A172 (cell line): Measurements from ENCODE around the gene FPR2. TPM values are rescaled to one million over a fixed set of nuclear protein-coding genes. Genes with fewer than 3 reads are reported as not detected.
A peak's percentile ranks its signal among the peaks of the same experiment; 100 is the strongest.
"Not testable (repeated sequence)": the region's sequence is repeated elsewhere in the genome, so short reads cannot be mapped to it uniquely, and the experiment has no call there.

Experiments used
- DNase-seq: peaks from one replicate; pipeline ENCODE4 v3.0.0-alpha.2; 2015; ENCODE audit warnings: low spot score
- total RNA-seq: library from RNA; depleted of rRNA; stranded (reverse); fragments of >200 nt; shearing (Covaris generic); gene quantifications from 2 replicates; pipeline ENCODE4 v1.2.3, GENCODE V29; 2014; rRNA removed

FPR2 gene
- total RNA-seq, 1 experiment from 2014 or later: not detected

DNA sequence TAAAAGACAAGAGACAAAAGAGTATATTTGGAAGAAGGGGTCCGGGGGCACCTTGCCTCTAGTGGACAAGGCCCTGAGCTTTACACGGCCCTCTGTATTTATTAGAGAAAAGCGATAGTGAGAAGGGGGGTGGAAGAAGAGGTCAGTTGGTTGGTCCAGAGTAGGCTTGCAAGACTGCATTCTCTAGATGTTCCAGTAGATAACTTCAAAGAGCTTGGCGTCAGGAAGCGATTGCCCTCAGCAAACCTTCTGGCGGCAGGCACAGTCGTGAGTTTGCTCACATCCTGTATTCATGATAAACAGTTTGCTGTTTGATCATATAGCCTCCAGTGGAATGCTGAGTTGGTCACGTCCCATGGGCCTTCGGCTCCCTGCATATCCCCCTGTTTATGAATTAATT lies 43.8 kb downstream of the FPR2 start:
- not testable (repeated sequence) for DNase-seq

DNA sequence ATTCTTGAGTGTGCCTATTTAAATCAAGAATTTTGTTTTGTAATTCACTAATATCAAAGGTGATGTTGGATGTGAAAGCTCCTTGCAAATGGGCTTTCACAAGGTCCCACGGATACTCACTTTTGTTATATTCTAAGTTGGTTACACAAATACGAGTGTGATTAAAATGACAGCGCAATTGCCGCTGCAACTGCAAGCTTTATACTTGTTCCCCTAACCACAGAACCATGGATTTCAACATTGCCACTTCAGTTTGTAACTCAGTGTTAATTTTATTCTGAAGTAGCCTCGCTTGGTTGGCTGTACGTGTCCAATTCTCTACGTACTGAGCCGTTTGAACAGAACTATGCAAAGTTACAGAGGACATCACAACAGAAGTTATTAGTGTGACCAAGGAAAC lies 44.4 kb downstream of the FPR2 start:
- DNase-seq: not testable (repeated sequence)

DNA sequence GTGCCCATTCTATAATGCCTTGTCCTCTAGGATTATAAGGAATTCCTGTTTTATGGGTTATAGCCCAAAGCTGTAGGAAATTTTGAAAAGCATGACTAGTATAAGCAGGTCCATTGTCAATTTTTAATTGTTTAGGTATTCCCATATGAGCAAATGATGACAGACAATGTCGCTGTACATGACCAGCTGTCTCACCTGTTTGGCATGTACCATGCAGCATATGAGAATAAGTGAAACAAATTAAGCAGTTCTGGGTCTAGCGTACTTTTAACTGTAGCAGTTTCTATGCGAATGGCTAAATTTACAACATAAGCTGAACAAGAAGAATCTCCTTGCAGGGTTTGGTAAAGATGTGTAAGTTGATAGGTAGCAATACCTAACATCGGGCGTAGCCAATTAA lies 45.6 kb downstream of the FPR2 start:
- DNase-seq: not testable (repeated sequence)

GRCh38 chr19:51807111-51807701 lies 46.2 kb downstream of the FPR2 start:
- peak; percentile 20 for DNase-seq

DNA sequence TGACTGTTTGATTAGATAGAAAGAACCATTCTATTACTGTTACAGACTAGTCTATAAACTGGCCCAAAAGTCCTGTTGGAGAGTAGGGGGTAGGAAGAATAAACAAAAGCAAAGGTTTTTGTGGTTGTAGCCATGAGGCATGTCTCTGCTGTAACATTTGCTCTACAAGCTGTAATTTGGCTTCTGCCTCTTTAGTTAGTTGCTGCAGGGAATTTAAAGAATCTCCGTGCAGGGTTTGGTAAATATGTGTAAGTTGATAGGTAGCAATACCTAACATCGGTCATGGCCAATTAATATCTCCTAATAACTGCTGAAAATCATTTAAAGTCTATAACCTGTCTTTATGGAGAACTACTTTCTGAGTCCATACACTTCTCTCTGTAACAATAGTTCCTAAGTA lies 46.9 kb downstream of the FPR2 start:
- DNase-seq: no peak

- DNase-seq: peak; percentile 31
Measured at GRCh38 chr19:51808333-51808986, 47.5 kb downstream of the FPR2 start.

- DNase-seq: no peak
Measured at GRCh38 chr19:51809787-51810186, 48.8 kb downstream of the FPR2 start.

DNA sequence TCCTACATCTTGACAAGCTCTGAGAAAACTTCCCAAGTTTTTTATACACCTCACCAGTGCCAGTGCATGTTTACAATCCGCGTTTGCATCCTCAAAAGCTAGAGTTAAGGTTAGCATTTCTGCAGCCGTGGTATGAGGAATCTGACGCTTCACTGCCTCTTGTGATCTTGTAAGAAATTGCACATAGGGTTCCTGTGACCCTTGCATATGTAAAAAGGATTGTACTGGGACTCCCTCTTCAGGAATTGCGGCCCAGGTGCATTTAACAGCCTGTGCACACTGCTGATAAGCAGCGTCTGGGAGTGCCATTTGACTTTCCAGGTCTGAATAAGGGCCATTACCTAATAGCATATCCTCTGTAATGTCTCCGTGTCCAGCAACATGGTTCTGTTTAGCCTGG lies 49.2 kb downstream of the FPR2 start:
- DNase-seq: peak; percentile 27

- DNase-seq: no peak
Measured at GRCh38 chr19:51811344-51811743, 50.4 kb downstream of the FPR2 start.

DNA sequence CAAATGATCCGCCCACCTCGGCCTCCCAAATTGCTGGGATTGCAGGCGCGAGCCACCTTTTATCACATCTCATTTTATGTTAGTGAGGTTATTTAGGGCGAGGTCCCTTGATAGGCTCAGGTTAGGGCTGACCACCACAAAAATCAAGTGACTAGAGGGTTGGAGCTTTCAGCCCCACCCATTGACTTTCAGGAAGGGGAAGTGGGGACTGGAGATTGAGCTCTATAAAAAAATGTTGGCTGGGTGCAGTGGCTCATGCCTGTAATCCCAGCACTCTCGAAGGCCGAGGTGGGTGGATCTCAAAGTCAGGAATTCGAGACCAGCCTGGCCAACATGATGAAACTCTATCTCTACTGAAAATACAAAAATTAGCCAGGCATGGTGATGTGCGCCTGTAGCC lies 54.1 kb downstream of the FPR2 start:
- no peak for DNase-seq

GRCh38 chr19:51816711-51817110 lies 55.7 kb downstream of the FPR2 start:
- DNase-seq: no peak

- no peak for DNase-seq
Measured at GRCh38 chr19:51820011-51820410, 59.0 kb downstream of the FPR2 start.

Other genes starting within 250 kb of the FPR2 start
- gene SIGLEC6, start 229.5 kb upstream of the FPR2 start, total RNA-seq: not detected in 2 replicates
- 0.72 and 0.96 TPM in 2 replicates for gene ZNF175, start 189.9 kb upstream of the FPR2 start, total RNA-seq
- gene SIGLEC5, start 130.8 kb upstream of the FPR2 start, total RNA-seq: not detected in 2 replicates
- not detected in 2 replicates for gene SIGLEC14, start 114.4 kb upstream of the FPR2 start, total RNA-seq
- gene SPACA6, start 67.8 kb upstream of the FPR2 start, total RNA-seq: 0.52 and 3.2 TPM in 2 replicates
- gene HAS1, start 37.2 kb upstream of the FPR2 start, total RNA-seq: not detected in 2 replicates
- 0.07 TPM in 1 of 2 replicates, not detected in the other for gene FPR1, start 9.3 kb upstream of the FPR2 start, total RNA-seq
- not detected in 2 replicates for gene FPR3, start 34.0 kb downstream of the FPR2 start, total RNA-seq
- gene ZNF577, start 126.8 kb downstream of the FPR2 start, total RNA-seq: 0.19 and 0.57 TPM in 2 replicates
- gene ZNF649, start 143.8 kb downstream of the FPR2 start, total RNA-seq: 0.78 and 2.4 TPM in 2 replicates
- gene ZNF613, start 166.3 kb downstream of the FPR2 start, total RNA-seq: 4.8 and 7.7 TPM in 2 replicates
- gene ZNF350, start 225.7 kb downstream of the FPR2 start, total RNA-seq: 7.1 and 7.8 TPM in 2 replicates
- gene ZNF615, start 247.0 kb downstream of the FPR2 start, total RNA-seq: 7.9 and 9.3 TPM in 2 replicates